ENCODE data around the gene C17orf50. TPM values are rescaled to one million over a fixed set of nuclear protein-coding genes. Genes with fewer than 3 reads are reported as not detected.

Gene C17orf50
- total RNA-seq, 1 donor from 2014 or later, result not detected

- H3K4me3 ChIP-seq (ENCODE audit: low read depth, low read length), result no peak overlapping the region
- peaks cover 12% of the 10 kb centered on the region for H3K27me3 ChIP-seq (ENCODE audit: control insufficient read depth, insufficient read depth, low read length)
- TF ChIP-seq, protein P1, sequence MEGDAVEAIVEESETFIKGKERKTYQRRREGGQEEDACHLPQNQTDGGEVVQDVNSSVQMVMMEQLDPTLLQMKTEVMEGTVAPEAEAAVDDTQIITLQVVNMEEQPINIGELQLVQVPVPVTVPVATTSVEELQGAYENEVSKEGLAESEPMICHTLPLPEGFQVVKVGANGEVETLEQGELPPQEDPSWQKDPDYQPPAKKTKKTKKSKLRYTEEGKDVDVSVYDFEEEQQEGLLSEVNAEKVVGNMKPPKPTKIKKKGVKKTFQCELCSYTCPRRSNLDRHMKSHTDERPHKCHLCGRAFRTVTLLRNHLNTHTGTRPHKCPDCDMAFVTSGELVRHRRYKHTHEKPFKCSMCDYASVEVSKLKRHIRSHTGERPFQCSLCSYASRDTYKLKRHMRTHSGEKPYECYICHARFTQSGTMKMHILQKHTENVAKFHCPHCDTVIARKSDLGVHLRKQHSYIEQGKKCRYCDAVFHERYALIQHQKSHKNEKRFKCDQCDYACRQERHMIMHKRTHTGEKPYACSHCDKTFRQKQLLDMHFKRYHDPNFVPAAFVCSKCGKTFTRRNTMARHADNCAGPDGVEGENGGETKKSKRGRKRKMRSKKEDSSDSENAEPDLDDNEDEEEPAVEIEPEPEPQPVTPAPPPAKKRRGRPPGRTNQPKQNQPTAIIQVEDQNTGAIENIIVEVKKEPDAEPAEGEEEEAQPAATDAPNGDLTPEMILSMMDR (IDR thresholded peaks at IDR 0.05; ENCODE audit: insufficient read depth, low read length, poor library complexity, severe bottlenecking), result no peak
- no peaks in the 10 kb centered on the region for H3K36me3 ChIP-seq (ENCODE audit: control insufficient read depth, insufficient read depth, low read length)
- DNase-seq (ENCODE audit: low read depth), result no peak
These were observed 26.3 kb upstream of the C17orf50 start for GRCh38 chr17:35734396-35734795.

DNA sequence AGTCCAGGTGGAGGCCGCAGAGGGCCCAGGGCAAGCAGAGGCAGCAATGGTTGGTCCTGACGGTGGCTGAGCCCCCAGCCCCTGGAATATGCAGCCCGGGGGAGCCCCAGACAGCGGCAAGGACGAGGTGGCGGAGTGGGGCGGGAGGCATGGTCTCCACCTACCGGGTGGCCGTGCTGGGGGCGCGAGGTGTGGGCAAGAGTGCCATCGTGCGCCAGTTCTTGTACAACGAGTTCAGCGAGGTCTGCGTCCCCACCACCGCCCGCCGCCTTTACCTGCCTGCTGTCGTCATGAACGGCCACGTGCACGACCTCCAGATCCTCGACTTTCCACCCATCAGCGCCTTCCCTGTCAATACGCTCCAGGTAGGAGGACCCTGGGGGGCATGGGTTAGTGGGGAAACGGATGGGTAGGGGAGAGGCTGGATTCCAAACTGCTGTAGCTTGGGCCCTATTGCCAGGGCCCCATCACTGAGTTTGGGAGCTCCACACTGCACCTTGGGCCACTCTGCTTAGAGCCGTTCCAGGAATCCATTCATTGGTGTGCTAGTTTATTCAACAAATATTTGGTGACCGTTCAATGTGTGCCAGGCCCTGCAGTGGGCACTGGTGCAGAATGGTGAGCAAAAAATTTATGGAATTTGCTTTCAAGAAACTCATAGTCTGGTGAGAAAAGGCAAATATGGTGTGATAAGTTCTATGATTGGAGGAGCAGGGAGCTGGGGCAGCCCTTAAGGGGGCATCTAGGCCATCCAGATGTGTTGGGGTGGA is 25.5 kb upstream of the C17orf50 start:
- TF ChIP-seq, protein P1 (IDR thresholded peaks at IDR 0.05; ENCODE audit: insufficient read depth, low read length, poor library complexity, severe bottlenecking), result no peak
- Histone ChIP-seq H3K36me3 (ENCODE audit: control insufficient read depth, insufficient read depth, low read length) (no peaks in the 10 kb centered on the region), H3K27me3 (ENCODE audit: control insufficient read depth, insufficient read depth, low read length) (peaks cover 21% of the 10 kb centered on the region), H3K4me3 (ENCODE audit: low read depth, low read length) (no peak overlapping the region)
- no peak for DNase-seq (ENCODE audit: low read depth)

DNA sequence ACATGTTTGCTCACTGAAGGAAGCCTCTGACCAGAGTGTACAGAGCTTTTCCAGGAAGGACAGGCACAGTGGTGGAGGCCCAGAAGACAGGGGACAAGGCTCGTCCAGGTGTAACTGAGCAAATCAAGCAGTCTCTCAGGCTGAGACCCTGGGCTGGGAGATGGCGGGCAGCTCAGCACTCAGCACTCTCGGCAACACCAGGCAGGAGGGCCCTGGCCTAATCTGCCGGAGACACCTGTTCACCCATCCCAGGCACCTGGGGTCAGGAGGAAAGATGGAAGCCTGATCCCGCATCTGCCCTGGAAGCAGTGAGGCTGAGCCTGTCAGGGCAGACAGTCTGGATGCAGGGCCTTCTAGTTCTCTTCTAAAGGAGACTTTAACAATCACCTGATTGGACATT is 24.5 kb upstream of the C17orf50 start:
- Histone ChIP-seq H3K27me3 (ENCODE audit: control insufficient read depth, insufficient read depth, low read length) (peaks cover 31% of the 10 kb centered on the region), H3K36me3 (ENCODE audit: control insufficient read depth, insufficient read depth, low read length) (no peaks in the 10 kb centered on the region), H3K4me3 (ENCODE audit: low read depth, low read length) (no peak overlapping the region)
- no peak for DNase-seq (ENCODE audit: low read depth)
- TF ChIP-seq, protein P1 (IDR thresholded peaks at IDR 0.05; ENCODE audit: insufficient read depth, low read length, poor library complexity, severe bottlenecking), result no peak

DNA sequence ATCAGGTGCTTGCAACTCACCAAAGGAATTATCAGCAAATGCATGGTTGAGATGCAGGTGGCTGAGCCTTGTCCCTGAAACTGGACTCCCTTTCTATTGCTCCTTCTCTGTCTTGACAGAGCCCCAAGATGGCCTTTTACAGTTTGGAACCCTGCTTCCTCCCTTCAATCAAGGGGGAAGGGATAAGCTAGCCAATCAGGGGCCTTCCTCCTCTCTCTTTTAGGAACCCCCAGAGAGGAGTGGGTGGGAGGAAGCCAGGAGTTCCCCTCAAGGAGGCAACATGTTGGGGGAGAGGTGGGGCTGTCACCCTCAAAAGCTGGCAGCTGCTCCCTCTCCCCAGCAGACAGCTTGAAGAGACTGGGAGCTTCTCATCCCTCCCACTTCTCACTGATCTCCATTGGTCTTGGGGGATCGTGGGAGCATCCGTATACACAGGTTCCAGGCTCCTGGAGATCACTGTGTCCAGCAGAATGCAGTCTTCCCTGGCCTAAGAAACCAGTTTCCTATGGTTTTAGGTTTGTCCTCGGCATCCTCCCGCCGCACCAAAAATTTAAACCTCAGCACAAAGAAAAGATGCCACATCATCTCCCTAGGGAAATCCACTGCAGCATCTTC is 22.1 kb upstream of the C17orf50 start:
- H3K27me3 ChIP-seq (ENCODE audit: control insufficient read depth, insufficient read depth, low read length), result peaks cover 55% of the 10 kb centered on the region
- no peak for DNase-seq (ENCODE audit: low read depth)
- no peak overlapping the region for H3K4me3 ChIP-seq (ENCODE audit: low read depth, low read length)
- TF ChIP-seq, protein P1 (IDR thresholded peaks at IDR 0.05; ENCODE audit: insufficient read depth, low read length, poor library complexity, severe bottlenecking), result no peak
- no peaks in the 10 kb centered on the region for H3K36me3 ChIP-seq (ENCODE audit: control insufficient read depth, insufficient read depth, low read length)

DNA sequence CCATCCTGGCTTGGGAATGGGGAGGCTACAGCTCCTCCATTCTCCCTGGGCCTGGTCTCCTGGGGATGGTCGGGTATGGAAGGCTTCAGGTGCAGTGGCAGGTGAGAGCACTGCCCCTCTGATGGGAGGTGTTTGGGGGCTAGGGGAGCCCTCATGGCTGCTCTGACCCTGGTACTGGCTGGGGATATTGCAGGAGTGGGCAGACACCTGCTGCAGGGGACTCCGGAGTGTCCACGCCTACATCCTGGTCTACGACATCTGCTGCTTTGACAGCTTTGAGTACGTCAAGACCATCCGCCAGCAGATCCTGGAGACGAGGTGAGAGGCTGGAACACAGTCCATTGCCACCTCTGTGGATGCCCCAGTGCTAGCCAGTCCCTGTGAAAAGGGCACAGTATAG is 20.5 kb upstream of the C17orf50 start:
- no peak for DNase-seq (ENCODE audit: low read depth)
- Histone ChIP-seq H3K4me3 (ENCODE audit: low read depth, low read length) (no peak overlapping the region), H3K36me3 (ENCODE audit: control insufficient read depth, insufficient read depth, low read length) (no peaks in the 10 kb centered on the region), H3K27me3 (ENCODE audit: control insufficient read depth, insufficient read depth, low read length) (peaks cover 56% of the 10 kb centered on the region)
- TF ChIP-seq, protein P1 (IDR thresholded peaks at IDR 0.05; ENCODE audit: insufficient read depth, low read length, poor library complexity, severe bottlenecking), result no peak

Measured in kidney epithelial cell (primary cell).